ENCODE measurements around the gene LMNTD1. TPM values are rescaled to one million over a fixed set of nuclear protein-coding genes. Genes with fewer than 3 reads are reported as not detected.

The LMNTD1 gene
- total RNA-seq, 2 experiments from 2014 or later: not detected

DNA sequence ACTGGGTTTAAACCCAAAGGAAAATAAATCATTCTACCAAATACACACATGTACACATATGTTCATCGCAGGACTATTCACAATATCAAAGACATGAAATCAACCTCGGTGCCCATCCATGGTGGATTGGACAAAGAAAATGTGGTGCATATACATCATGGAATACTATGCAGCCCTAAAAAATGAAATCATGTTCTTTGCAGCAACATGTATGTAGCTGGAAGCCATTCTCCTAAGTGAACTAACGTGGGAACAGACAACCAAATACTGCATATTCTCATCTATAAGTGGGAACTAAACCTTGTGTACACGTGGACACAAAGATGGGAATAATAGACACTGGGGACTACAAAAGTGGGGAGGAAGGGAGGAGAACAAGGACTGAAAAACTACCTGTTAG is 96.6 kb downstream of the LMNTD1 start:
- H3K9me3 ChIP-seq (ENCODE audit: low read length): no peaks in the 10 kb centered on the region
- DNase-seq (ENCODE audit: low spot score): no peak
- no peaks in the 10 kb centered on the region for H3K36me3 ChIP-seq (ENCODE audit: insufficient read depth, low read length)
- no TSS peak for BruUV-seq (replicated peaks)
- H3K4me2 ChIP-seq (ENCODE audit: low read length): no peak overlapping the region
- no peak overlapping the region for H3K27ac ChIP-seq (ENCODE audit: low read depth, low read length, poor library complexity, severe bottlenecking)
- no peaks in the 10 kb centered on the region for H4K20me1 ChIP-seq (ENCODE audit: insufficient read depth, low read length)
- no peaks in the 10 kb centered on the region for H3K4me1 ChIP-seq (ENCODE audit: insufficient read depth, low read length, poor library complexity, severe bottlenecking)
- no peaks in the 10 kb centered on the region for H3K79me2 ChIP-seq (ENCODE audit: insufficient read depth, low read depth, low read length)
- no peak overlapping the region for H2AFZ ChIP-seq (ENCODE audit: low read length)
- CTCF ChIA-PET (ENCODE audit: unreplicated experiment): no interaction called here
- no peak overlapping the region for H3K4me3 ChIP-seq (ENCODE audit: low read depth, low read length, poor library complexity, severe bottlenecking)
- TF ChIP-seq, protein P1, sequence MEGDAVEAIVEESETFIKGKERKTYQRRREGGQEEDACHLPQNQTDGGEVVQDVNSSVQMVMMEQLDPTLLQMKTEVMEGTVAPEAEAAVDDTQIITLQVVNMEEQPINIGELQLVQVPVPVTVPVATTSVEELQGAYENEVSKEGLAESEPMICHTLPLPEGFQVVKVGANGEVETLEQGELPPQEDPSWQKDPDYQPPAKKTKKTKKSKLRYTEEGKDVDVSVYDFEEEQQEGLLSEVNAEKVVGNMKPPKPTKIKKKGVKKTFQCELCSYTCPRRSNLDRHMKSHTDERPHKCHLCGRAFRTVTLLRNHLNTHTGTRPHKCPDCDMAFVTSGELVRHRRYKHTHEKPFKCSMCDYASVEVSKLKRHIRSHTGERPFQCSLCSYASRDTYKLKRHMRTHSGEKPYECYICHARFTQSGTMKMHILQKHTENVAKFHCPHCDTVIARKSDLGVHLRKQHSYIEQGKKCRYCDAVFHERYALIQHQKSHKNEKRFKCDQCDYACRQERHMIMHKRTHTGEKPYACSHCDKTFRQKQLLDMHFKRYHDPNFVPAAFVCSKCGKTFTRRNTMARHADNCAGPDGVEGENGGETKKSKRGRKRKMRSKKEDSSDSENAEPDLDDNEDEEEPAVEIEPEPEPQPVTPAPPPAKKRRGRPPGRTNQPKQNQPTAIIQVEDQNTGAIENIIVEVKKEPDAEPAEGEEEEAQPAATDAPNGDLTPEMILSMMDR (conservative IDR thresholded peaks at IDR 0.05; ENCODE audit: low read length): no peak
- no peak for TF ChIP-seq EZH2phosphoT487 (IDR thresholded peaks at IDR 0.05; ENCODE audit: borderline replicate concordance, low read depth, low read length)
- no peaks in the 10 kb centered on the region for H3K9me2 ChIP-seq (ENCODE audit: insufficient read depth, low read length)
- POLR2A ChIA-PET: no interaction called here
- intact Hi-C loops (cut with micrococcal nuclease; ENCODE audit: unreplicated experiment): no loop called here

- Histone ChIP-seq H3K9me3 (ENCODE audit: low read length) (no peaks in the 10 kb centered on the region), H3K79me2 (ENCODE audit: insufficient read depth, low read depth, low read length) (no peaks in the 10 kb centered on the region), H3K4me1 (ENCODE audit: insufficient read depth, low read length, poor library complexity, severe bottlenecking) (no peaks in the 10 kb centered on the region), H2AFZ (ENCODE audit: low read length) (no peak overlapping the region), H3K4me3 (ENCODE audit: low read depth, low read length, poor library complexity, severe bottlenecking) (no peak overlapping the region), H3K27ac (ENCODE audit: low read depth, low read length, poor library complexity, severe bottlenecking) (no peak overlapping the region), H3K9me2 (ENCODE audit: insufficient read depth, low read length) (no peaks in the 10 kb centered on the region), H3K36me3 (ENCODE audit: insufficient read depth, low read length) (no peaks in the 10 kb centered on the region), H3K4me2 (ENCODE audit: low read length) (no peak overlapping the region), H4K20me1 (ENCODE audit: insufficient read depth, low read length) (no peaks in the 10 kb centered on the region)
- POLR2A ChIA-PET: interaction anchor here (0.7 kb wide), 1 partner anchor 661 kb away, joined by 3 read pairs; no protein-coding TSS in a partner anchor
- intact Hi-C loops (cut with micrococcal nuclease; ENCODE audit: unreplicated experiment): no loop called here
- DNase-seq (ENCODE audit: low spot score): no peak
- TF ChIP-seq EZH2phosphoT487 (IDR thresholded peaks at IDR 0.05; ENCODE audit: borderline replicate concordance, low read depth, low read length): no peak
- TF ChIP-seq, protein P1 (conservative IDR thresholded peaks at IDR 0.05; ENCODE audit: low read length): no peak
- BruUV-seq (replicated peaks): no TSS peak
- CTCF ChIA-PET (ENCODE audit: unreplicated experiment): no interaction called here
Measured at GRCh38 chr12:25455696-25456095, 97.4 kb downstream of the LMNTD1 start.

- Histone ChIP-seq H3K4me2 (ENCODE audit: low read length) (no peak overlapping the region), H3K36me3 (ENCODE audit: insufficient read depth, low read length) (no peaks in the 10 kb centered on the region), H3K4me1 (ENCODE audit: insufficient read depth, low read length, poor library complexity, severe bottlenecking) (no peaks in the 10 kb centered on the region), H3K4me3 (ENCODE audit: low read depth, low read length, poor library complexity, severe bottlenecking) (no peak overlapping the region), H3K79me2 (ENCODE audit: insufficient read depth, low read depth, low read length) (no peaks in the 10 kb centered on the region), H2AFZ (ENCODE audit: low read length) (no peak overlapping the region), H3K9me3 (ENCODE audit: low read length) (no peaks in the 10 kb centered on the region), H4K20me1 (ENCODE audit: insufficient read depth, low read length) (no peaks in the 10 kb centered on the region), H3K9me2 (ENCODE audit: insufficient read depth, low read length) (no peaks in the 10 kb centered on the region), H3K27ac (ENCODE audit: low read depth, low read length, poor library complexity, severe bottlenecking) (no peak overlapping the region)
- POLR2A ChIA-PET: no interaction called here
- no TSS peak for BruUV-seq (replicated peaks)
- no peak for DNase-seq (ENCODE audit: low spot score)
- CTCF ChIA-PET (ENCODE audit: unreplicated experiment): no interaction called here
- intact Hi-C loops (cut with micrococcal nuclease; ENCODE audit: unreplicated experiment): no loop called here
- TF ChIP-seq, protein P1 (conservative IDR thresholded peaks at IDR 0.05; ENCODE audit: low read length): no peak
- TF ChIP-seq EZH2phosphoT487 (IDR thresholded peaks at IDR 0.05; ENCODE audit: borderline replicate concordance, low read depth, low read length): no peak
Measured at GRCh38 chr12:25449007-25449406, 104.1 kb downstream of the LMNTD1 start.
